Kidney epithelial cell (primary cell): ENCODE data around the gene ALOX5AP. TPM values are rescaled to one million over a fixed set of nuclear protein-coding genes. Genes with fewer than 3 reads are reported as not detected.

ENCODE experiments used
- DNase-seq: peaks from one replicate; pipeline ENCODE4 v3.0.0-alpha.2; 2010; ENCODE audit warnings: low read depth
- H3K27me3 ChIP-seq: 2 replicates; pipeline ENCODE4 v1.6.0; 2011; ENCODE audit warnings: low read length; ENCODE audit not compliant: control insufficient read depth, insufficient read depth
- H3K36me3 ChIP-seq: 2 replicates; pipeline ENCODE4 v1.5.1; 2011; ENCODE audit warnings: low read length; ENCODE audit not compliant: control insufficient read depth, insufficient read depth
- H3K4me3 ChIP-seq: 2 replicates; pipeline ENCODE4 v1.5.1; 2011; ENCODE audit warnings: low read depth, mild to moderate bottlenecking, control low read depth, low read length
- CTCF ChIP-seq: IDR thresholded peaks from 2 replicates; pipeline ENCODE4 v1.5.1; 2011; ENCODE audit warnings: mild to moderate bottlenecking, moderate library complexity, low read length, control low read depth, inconsistent platforms; ENCODE audit not compliant: insufficient read depth, poor library complexity, severe bottlenecking
- total RNA-seq: library from RNA; depleted of rRNA; stranded (reverse); fragments of >200 nt; gene quantifications from 2 replicates; pipeline ENCODE4 v1.2.3, GENCODE V29; 2015

Gene ALOX5AP
- total RNA-seq, 1 donor from 2014 or later = 96.0 TPM

GRCh38 chr13:30692113-30692512, 43.2 kb upstream of the ALOX5AP start:
- H3K36me3 ChIP-seq = no peaks in the 10 kb centered on the region
- H3K4me3 ChIP-seq = no peak overlapping the region
- no peaks in the 10 kb centered on the region for H3K27me3 ChIP-seq
- no peak for DNase-seq
- no peak for TF ChIP-seq CTCF

- no peak for DNase-seq
- Histone ChIP-seq H3K27me3 (no peaks in the 10 kb centered on the region), H3K4me3 (no peak overlapping the region), H3K36me3 (no peaks in the 10 kb centered on the region)
- TF ChIP-seq CTCF = no peak
Observed at GRCh38 chr13:30696278-30697176, 38.8 kb upstream of the ALOX5AP start.

- Histone ChIP-seq H3K36me3 (no peaks in the 10 kb centered on the region), H3K27me3 (no peaks in the 10 kb centered on the region), H3K4me3 (no peak overlapping the region)
- DNase-seq = no peak
- TF ChIP-seq CTCF = no peak
Observed at GRCh38 chr13:30697177-30697953, 38.0 kb upstream of the ALOX5AP start.

DNA sequence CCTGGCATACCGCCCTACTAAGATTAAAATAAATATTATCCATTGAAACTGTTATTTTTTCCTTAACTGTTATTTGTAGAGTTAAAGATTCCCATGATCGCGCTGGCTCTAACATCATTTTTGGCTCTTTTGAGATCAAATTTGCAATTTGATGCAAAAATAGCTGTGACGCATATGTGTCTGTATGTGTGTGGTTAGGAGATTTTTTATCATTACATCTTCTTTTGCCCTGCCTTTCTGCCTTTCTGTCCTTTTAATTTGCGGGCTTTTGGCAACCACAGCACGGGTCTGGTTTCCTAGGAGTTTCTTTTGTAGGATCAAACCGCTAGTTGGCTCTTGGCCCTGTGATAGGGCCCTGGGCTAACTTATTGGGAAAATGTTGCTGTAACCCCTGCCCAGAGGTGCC, 37.3 kb upstream of the ALOX5AP start:
- TF ChIP-seq CTCF = no peak
- no peaks in the 10 kb centered on the region for H3K27me3 ChIP-seq
- no peaks in the 10 kb centered on the region for H3K36me3 ChIP-seq
- DNase-seq = no peak
- no peak overlapping the region for H3K4me3 ChIP-seq

DNA sequence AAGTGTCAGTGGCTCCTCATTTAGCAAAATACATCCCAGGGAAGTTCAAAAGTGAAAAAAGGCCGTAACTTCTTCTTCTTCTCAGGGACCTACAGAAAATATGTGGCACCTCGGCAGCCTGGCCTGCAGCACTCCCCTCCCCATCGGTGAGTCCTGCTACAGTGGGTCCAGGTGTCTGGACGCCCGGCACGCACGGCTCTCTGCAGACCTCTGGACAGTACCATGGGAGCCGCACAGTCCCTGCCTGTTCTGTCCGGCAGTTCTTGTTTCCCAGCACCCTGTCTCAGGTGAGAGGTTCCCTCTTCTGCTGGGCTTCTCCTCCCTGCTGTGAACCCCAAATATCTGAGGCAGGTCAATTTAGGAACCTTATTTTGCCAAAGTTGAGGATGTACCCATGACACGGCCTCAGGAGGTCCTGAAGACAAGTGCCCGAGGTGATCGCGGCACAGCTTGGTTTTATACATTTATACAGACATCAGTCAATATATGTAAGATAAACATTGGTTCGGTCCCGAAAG, 36.8 kb upstream of the ALOX5AP start:
- no peak overlapping the region for H3K4me3 ChIP-seq
- no peaks in the 10 kb centered on the region for H3K27me3 ChIP-seq
- no peaks in the 10 kb centered on the region for H3K36me3 ChIP-seq
- no peak for TF ChIP-seq CTCF
- no peak for DNase-seq
